IPS-15b (cell line): Measurements from ENCODE around the gene MAN2B2.

Experiments used
- H3K27me3 ChIP-seq: one replicate; pipeline ENCODE4 v1.6.1; 2013; ENCODE audit warnings: low read length; ENCODE audit not compliant: control insufficient read depth, insufficient read depth
- H3K36me3 ChIP-seq: one replicate; pipeline ENCODE4 v1.6.1; 2013; ENCODE audit warnings: low read length; ENCODE audit not compliant: control insufficient read depth, insufficient read depth
- H3K4me1 ChIP-seq: one replicate; pipeline ENCODE4 v1.6.1; 2013; ENCODE audit warnings: mild to moderate bottlenecking, low read length; ENCODE audit not compliant: control insufficient read depth, insufficient read depth
- H3K4me3 ChIP-seq: one replicate; pipeline ENCODE4 v1.5.1; 2013; ENCODE audit warnings: low read depth, low read length
- H3K9ac ChIP-seq: one replicate; pipeline ENCODE4 v1.6.1; 2013; ENCODE audit warnings: low read depth, mild to moderate bottlenecking, low read length
- H3K9me3 ChIP-seq: one replicate; pipeline ENCODE4 v1.6.1; 2013; ENCODE audit warnings: mild to moderate bottlenecking, low read length; ENCODE audit not compliant: control insufficient read depth, insufficient read depth

MAN2B2 gene

DNA sequence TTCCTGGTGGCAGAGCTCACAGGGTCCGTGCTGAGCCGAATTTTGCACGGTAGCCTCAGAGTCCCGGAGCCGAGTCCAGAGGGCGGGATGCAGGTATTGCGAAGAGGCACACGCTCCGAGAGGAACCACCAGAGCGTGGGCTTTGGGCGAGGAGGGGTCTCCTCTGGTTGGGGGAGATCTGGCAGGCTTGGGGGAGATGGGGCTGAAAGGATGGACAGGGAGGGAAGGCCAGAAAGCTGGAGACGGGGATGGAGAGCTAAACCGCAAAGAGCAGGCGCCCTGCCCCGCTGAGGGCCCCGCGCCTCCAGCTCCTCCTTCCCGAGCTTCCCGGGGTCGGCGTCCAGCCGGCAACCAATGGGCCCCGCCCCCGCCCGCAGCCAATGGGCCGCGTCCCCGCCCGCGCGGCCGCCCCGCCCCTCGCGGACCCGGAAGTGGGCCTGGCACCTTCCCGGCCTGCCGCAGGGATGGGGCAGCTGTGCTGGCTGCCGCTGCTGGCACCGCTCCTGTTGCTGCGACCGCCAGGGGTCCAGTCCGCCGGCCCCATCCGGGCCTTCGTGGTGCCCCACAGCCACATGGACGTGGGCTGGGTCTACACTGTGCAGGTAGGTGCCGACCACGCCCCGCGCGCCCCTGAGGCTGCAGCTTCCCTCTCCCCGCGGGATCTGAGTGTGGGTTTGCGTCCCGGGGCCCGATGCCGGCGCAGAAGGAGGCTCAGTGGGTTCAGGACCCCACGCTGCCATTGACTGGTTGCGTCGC, at the start of gene MAN2B2:
TSS of gene MAN2B2 (plus strand) at position 443 of the 756 bp plus-strand sequence. CDS start at position 465, 22 bp downstream.
- no peaks in the 10 kb centered on the region for H3K4me1 ChIP-seq
- H3K9ac ChIP-seq = peak within 1 kb of the TSS; percentile 65
- peaks cover 6% of the 10 kb centered on the region for H3K36me3 ChIP-seq
- no peaks in the 10 kb centered on the region for H3K9me3 ChIP-seq
- H3K4me3 ChIP-seq = peak within 1 kb of the TSS; percentile 82
- H3K27me3 ChIP-seq = peaks cover 24% of the 10 kb centered on the region

DNA sequence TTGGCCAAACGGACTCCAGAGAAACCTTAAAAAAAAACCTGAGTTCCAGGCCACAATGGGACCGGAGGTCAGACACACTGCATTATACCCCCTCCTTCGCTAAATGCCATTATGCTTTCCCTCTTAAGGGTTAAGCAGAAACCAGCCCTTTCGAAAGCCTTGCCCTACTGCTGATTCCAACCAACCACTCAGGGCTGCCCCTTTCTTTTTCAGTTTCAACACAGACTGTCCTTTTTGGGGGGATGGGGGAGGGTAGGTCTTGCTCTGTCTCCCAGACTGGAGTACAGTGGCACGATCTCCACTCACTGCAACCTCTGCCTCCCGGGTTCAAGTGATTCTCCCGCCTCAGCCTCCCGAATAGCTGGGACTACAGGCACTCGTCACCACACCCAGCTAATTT, 49.5 kb upstream of the MAN2B2 start:
- Histone ChIP-seq H3K9me3 (no peaks in the 10 kb centered on the region), H3K36me3 (no peaks in the 10 kb centered on the region), H3K9ac (no peak overlapping the region), H3K4me3 (no peak overlapping the region), H3K27me3 (no peaks in the 10 kb centered on the region), H3K4me1 (no peaks in the 10 kb centered on the region)

DNA sequence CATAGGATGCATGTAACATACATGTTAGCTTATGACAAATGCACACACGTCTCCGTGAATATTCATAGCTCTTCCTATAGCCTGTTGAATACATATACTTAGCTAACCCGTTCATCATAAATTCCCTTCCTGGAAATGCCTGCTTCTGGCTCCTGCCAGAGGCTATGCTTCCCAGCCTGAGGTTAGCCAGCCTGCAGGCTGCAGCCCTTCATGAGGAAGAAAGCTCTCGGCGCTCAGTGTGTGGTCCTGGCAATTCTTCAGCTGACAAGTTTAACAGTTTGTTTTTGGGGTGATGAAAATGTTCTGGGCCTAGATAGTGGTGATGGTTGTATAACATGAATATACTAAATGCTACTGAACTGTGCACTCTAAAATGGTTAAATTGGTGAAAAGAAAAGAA, 48.8 kb upstream of the MAN2B2 start:
- Histone ChIP-seq H3K9me3 (no peaks in the 10 kb centered on the region), H3K27me3 (no peaks in the 10 kb centered on the region), H3K4me1 (no peaks in the 10 kb centered on the region), H3K9ac (no peak overlapping the region), H3K4me3 (no peak overlapping the region), H3K36me3 (no peaks in the 10 kb centered on the region)

DNA sequence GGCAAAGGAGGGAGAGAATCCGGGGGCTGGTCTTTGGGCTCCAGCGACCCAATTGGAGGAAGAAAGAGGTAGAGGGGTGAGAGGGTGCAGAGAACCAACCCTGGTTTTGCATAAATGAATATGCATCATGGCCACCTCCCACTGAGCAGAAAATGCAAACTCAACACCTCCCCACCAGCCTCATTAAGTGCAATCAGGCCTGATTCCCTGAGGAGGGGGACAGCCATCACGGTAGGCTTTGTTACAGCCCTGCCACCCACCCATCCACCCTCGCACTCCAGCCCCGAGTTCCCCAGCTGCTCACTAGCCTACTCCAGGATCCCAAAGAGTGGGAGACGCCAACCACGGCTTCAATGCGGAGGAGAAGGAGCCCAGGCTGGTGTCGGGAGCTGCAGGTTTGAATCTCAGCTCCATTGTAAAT, 48.3 kb upstream of the MAN2B2 start:
- no peaks in the 10 kb centered on the region for H3K4me1 ChIP-seq
- H3K9ac ChIP-seq = no peak overlapping the region
- no peak overlapping the region for H3K4me3 ChIP-seq
- H3K36me3 ChIP-seq = no peaks in the 10 kb centered on the region
- no peaks in the 10 kb centered on the region for H3K27me3 ChIP-seq
- H3K9me3 ChIP-seq = no peaks in the 10 kb centered on the region

DNA sequence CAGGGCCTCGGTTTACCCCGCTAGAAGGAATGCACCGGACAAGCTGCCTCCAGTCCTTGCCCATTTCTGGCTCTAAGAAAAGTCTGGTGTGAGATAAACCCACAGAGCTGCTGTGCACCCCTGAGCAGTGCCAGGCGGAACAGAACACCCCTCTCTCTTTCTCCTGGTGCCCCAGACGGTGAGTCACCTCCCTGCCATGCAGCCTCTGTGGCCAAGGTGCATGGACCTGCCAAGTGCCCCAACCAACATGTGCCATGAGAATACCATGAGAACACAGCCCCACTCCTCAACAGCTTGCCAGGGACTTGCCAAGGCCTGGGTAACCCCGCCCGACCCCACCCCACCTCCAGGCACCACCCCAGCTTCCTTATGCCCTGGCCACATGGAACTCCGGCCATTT, 47.7 kb upstream of the MAN2B2 start:
- H3K36me3 ChIP-seq = no peaks in the 10 kb centered on the region
- H3K9me3 ChIP-seq = no peaks in the 10 kb centered on the region
- H3K4me1 ChIP-seq = no peaks in the 10 kb centered on the region

DNA sequence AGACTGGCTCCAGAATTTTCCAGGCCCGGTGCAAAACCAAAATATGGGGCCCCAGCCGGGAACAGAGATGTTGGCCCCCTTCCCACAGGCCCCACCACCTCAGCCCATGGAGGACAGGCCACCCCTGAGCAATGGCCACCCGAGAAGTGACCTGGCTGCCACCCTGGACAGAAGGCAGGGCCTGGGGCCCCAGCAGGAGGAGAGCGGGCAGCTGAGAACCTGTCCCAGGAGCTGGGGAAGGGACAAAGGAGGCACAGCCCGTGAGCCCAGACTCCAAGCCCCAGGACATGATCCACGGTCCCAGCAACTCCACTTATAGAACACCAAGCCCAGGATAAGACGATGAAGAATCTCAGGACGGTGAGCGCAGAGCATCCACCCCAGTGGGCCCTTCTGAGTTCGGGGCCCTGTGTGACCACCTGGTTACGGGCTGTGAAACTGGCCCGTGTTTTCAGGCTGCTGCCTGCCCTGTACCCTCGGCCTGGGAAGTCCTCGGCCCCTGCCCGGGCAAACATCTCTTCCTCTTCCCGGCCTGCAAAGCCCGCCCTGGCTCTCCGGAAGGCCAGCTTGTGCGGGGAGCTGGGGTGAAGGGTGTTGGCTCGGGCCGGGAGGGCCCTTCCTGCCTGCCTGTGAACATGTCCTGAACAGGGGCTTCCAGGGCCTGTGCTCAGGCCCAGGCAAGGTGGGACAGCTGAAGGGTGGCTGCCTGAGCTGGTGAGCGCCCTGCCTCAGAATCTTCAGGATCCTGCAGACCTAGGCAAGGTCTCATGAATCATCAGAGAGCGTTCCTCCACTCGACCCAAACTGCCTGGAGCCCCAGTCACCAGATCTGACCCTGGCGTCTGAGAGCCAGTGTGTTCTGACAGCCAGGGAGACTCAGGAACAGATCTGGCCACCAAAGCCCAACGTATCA, 47.0 kb upstream of the MAN2B2 start:
- no peaks in the 10 kb centered on the region for H3K9me3 ChIP-seq
- H3K9ac ChIP-seq = no peak overlapping the region
- H3K36me3 ChIP-seq = no peaks in the 10 kb centered on the region
- no peak overlapping the region for H3K4me3 ChIP-seq
- H3K27me3 ChIP-seq = no peaks in the 10 kb centered on the region
- no peaks in the 10 kb centered on the region for H3K4me1 ChIP-seq

More for the DNA sequence above, 47.7 kb upstream of the MAN2B2 start:
- H3K9ac ChIP-seq = no peak overlapping the region
- no peak overlapping the region for H3K4me3 ChIP-seq
- H3K27me3 ChIP-seq = no peaks in the 10 kb centered on the region

DNA sequence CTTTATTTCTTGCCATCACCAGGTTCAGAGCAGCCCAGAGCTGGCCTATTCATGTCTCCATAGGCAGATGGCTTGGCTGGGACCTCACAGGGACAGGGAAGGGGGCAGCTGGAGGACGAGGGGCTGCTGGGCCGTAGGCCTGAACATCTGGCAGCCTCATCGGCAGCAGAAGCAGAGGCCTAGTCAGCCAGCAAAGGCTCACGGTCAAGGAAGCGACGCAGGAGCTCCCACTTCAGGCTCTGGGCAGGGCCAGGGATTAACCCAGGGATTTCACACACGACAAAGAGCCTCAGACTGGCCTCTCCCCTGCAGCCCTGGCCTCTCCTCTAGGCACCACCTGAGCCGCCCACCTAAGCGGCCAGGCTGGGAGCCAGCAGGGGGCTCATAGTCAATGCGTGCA, 46.0 kb upstream of the MAN2B2 start:
- Histone ChIP-seq H3K27me3 (no peaks in the 10 kb centered on the region), H3K4me1 (no peaks in the 10 kb centered on the region), H3K36me3 (no peaks in the 10 kb centered on the region), H3K9ac (no peak overlapping the region), H3K4me3 (no peak overlapping the region), H3K9me3 (no peaks in the 10 kb centered on the region)

DNA sequence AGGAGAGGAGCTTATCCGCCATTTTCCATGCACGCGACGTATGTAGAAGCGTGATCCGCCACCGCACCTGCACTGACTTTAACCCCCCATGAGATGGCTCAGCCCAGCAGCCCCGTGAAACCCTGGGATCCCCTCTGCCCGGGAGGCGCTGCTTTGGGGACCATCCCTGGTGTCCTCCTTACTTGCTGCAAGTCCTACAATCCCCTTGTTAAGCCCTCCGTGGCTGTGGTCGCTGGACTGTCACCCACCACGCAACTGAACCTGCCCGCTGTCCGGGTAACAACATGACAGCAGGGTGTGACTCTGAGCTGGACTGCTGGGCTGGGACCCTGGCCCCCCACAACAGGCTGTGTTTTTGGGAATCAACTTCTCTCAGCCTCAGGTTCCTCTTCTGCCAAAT, 44.7 kb upstream of the MAN2B2 start:
- no peaks in the 10 kb centered on the region for H3K9me3 ChIP-seq
- no peak overlapping the region for H3K9ac ChIP-seq
- H3K4me1 ChIP-seq = no peaks in the 10 kb centered on the region
- H3K36me3 ChIP-seq = no peaks in the 10 kb centered on the region
- H3K27me3 ChIP-seq = no peaks in the 10 kb centered on the region
- no peak overlapping the region for H3K4me3 ChIP-seq

DNA sequence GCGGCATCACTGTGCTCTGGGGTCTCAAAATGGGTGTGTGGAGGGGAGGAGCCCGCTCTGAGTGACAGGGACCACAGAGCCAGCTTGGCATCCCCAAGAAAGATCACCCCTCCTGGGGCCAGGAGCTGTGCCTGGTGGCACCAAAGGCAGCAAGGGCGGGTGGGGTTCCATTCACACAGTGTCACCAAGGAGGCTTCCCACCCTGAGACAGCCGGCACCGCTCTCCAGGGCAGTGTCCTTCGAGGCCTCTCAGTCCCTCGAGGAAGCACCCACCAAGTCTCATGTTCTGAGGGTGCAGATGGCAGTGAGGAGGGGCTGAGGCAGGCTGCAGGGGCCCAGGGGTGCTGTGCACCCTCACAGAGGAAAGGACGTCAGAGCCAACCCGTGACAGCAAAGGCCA, 44.0 kb upstream of the MAN2B2 start:
- H3K4me3 ChIP-seq = no peak overlapping the region
- no peaks in the 10 kb centered on the region for H3K9me3 ChIP-seq
- H3K27me3 ChIP-seq = no peaks in the 10 kb centered on the region
- H3K36me3 ChIP-seq = no peaks in the 10 kb centered on the region
- H3K4me1 ChIP-seq = no peaks in the 10 kb centered on the region
- no peak overlapping the region for H3K9ac ChIP-seq

DNA sequence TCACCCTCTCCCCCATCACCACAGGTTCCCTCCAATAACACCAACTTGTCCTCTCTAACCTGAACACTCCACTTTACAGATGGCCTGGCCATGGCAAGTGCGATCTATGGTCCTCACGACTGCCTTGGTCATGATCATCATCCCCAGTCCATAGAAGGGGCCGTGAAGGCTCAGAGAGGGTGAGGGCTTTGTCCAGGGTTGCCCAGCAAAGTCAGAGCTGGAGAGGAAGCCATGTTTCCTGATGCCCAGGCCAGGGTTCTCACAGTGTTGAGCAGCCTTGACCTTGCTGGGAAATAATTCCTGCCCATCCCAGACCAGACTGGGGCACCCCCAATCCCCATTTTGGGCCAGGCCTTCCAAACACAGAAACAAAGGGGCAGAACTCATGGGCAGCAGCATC, 42.9 kb upstream of the MAN2B2 start:
- H3K36me3 ChIP-seq = no peaks in the 10 kb centered on the region
- H3K27me3 ChIP-seq = no peaks in the 10 kb centered on the region
- no peaks in the 10 kb centered on the region for H3K4me1 ChIP-seq
- no peak overlapping the region for H3K4me3 ChIP-seq
- no peaks in the 10 kb centered on the region for H3K9me3 ChIP-seq
- no peak overlapping the region for H3K9ac ChIP-seq

DNA sequence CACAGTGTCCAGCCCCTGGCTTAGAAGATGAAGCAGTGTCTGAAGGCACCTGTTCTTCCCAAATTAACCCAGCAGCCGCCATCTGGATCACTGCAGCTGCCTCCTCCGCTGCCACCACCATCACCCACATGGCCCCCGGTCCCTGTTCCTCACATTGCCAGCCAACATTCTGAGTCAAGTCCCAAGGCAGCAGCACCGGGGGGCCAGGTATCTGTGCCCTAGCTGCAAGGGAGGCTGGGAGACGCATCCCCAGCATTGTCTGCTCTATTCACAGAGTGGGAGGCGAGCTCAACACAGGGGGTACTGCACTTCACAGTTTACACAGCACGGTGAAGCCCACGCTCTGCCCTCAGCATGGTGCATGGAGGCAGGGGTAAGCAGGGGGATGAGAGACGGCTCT, 42.3 kb upstream of the MAN2B2 start:
- H3K36me3 ChIP-seq = no peaks in the 10 kb centered on the region
- H3K9ac ChIP-seq = no peak overlapping the region
- H3K4me1 ChIP-seq = no peaks in the 10 kb centered on the region
- no peak overlapping the region for H3K4me3 ChIP-seq
- H3K27me3 ChIP-seq = no peaks in the 10 kb centered on the region
- no peaks in the 10 kb centered on the region for H3K9me3 ChIP-seq

DNA sequence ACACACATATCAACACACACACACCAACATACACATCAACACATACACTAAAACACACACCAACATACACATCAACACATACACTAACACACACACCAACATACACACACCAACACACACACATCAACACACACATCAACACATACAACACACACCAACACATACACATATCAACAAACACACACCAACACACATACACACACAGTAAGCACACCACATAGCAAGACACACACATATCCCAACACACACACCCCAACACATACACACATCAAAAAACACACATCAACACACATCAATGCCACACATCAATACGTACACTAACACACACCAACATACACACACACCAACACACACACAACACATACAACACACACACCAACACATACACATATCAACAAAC, 40.9 kb upstream of the MAN2B2 start:
- no peaks in the 10 kb centered on the region for H3K4me1 ChIP-seq
- H3K36me3 ChIP-seq = no peaks in the 10 kb centered on the region
- H3K27me3 ChIP-seq = no peaks in the 10 kb centered on the region
- no peak overlapping the region for H3K4me3 ChIP-seq
- no peaks in the 10 kb centered on the region for H3K9me3 ChIP-seq
- H3K9ac ChIP-seq = no peak overlapping the region
